Smooth muscle cell (in vitro differentiated cells): Measurements from ENCODE around the gene MARCHF10. TPM values are rescaled to one million over a fixed set of nuclear protein-coding genes. Genes with fewer than 3 reads are reported as not detected.

ENCODE experiments used
- DNase-seq: peaks from one replicate; lab custom pipeline; 2025; ENCODE audit not compliant: unreplicated experiment; lab: John Stamatoyannopoulos, UW
- H2AFZ ChIP-seq: fragments of 200-600 bp; sonication (generic); 2 replicates; pipeline ENCODE4 v1.6.0; 2016; ENCODE audit warnings: antibody characterized with exemption, low read depth, mild to moderate bottlenecking
- H3F3A ChIP-seq: fragments of 200-600 bp; sonication (generic); 2 replicates; pipeline ENCODE4 v1.6.0; 2017; ENCODE audit warnings: antibody characterized with exemption, low read depth
- H3K27ac ChIP-seq: fragments of 200-600 bp; sonication (generic); 2 replicates; pipeline ENCODE4 v1.5.1; 2016; ENCODE audit warnings: low read depth, mild to moderate bottlenecking
- H3K27me3 ChIP-seq: fragments of 200-600 bp; sonication (generic); 2 replicates; pipeline ENCODE4 v1.6.1; 2016; ENCODE audit warnings: low read depth, mild to moderate bottlenecking
- H3K36me3 ChIP-seq: fragments of 200-600 bp; sonication (generic); 2 replicates; pipeline ENCODE4 v1.5.1; 2016; ENCODE audit warnings: low read depth
- H3K4me1 ChIP-seq: fragments of 200-600 bp; sonication (generic); 2 replicates; pipeline ENCODE4 v1.5.1; 2016; ENCODE audit warnings: low read depth
- H3K4me2 ChIP-seq: fragments of 200-600 bp; sonication (generic); 2 replicates; pipeline ENCODE4 v1.6.0; 2016; ENCODE audit warnings: mild to moderate bottlenecking
- H3K4me3 ChIP-seq: fragments of 200-600 bp; sonication (generic); 2 replicates; pipeline ENCODE4 v1.5.1; 2016; ENCODE audit warnings: mild to moderate bottlenecking
- H3K79me2 ChIP-seq: fragments of 200-600 bp; sonication (generic); 2 replicates; pipeline ENCODE4 v1.6.0; 2016; ENCODE audit warnings: low read depth, mild to moderate bottlenecking
- H3K9ac ChIP-seq: fragments of 200-600 bp; sonication (generic); 2 replicates; pipeline ENCODE4 v1.6.0; 2016; ENCODE audit warnings: low read depth
- H3K9me3 ChIP-seq: fragments of 200-600 bp; sonication (generic); replicated peaks from 2 replicates; pipeline ENCODE4 v1.5.1; 2016; ENCODE audit warnings: low read depth
- H4K20me1 ChIP-seq: fragments of 200-600 bp; sonication (generic); 2 replicates; pipeline ENCODE4 v1.6.0; 2016; ENCODE audit warnings: low read depth
- WGBS: methylation state at CpG from one replicate; pipeline ENCODE4 v1.1.7; 2016; ENCODE audit warnings: low lambda C conversion rate; 5-methylcytosine and 5-hydroxymethylcytosine counted together
- polyA plus RNA-seq: library from polyadenylated mRNA; unstranded; fragments of >200 nt; fragmentation: Nextera tagmentation; extraction: Ambion mirVana; gene quantifications from 2 replicates; pipeline ENCODE4 v1.2.1, GENCODE V29; 2016
- total RNA-seq: library from RNA; depleted of rRNA; stranded (reverse); fragments of >200 nt; gene quantifications from 2 replicates; pipeline ENCODE4 v1.2.3, GENCODE V29; 2014
- TF ChIP-seq, protein P1 (sequence below): fragments of 200-600 bp; sonication (generic); IDR thresholded peaks from 2 replicates; pipeline ENCODE4 v1.5.1; 2017; ENCODE audit warnings: borderline replicate concordance, mild to moderate bottlenecking, antibody characterized with exemption; ENCODE audit not compliant: insufficient read depth, poor library complexity, severe bottlenecking

Gene MARCHF10
- total and polyA plus RNA-seq, 2 experiments from 2014 or later, result not detected

DNA sequence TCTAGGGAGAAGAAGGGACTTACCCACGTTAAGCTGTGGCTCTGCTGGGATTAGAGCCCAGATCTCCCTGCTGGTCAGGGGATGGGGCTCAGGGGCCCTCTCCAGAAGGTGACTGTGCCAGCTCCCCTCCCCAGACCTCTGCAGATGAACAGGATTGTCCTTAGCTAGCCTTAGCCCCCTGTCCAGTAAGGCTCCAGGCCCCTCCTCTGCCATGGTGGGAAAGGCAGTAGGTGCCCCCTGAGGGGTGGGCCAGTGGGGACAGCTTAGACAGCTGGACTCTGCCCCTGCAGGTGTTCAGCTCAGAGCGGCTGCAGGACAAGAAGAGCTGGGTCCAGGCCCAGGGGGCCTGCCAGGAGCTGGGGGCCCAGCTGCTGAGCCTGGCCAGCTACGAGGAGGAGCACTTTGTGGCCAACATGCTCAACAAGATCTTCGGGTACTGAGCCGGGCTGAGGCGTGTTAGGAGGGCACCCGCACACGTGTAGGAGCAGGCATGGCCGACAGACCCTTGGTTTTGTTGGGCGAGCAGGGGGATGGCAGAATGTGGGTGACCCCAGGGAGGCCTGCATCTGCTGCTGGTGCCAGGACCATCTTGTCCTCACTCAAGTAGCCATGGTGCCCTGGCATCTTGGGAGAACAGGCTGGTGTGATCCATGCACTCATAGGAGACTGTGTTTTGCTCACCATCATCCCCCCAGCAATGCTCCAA lies 129.7 kb downstream of the MARCHF10 start:
- Histone ChIP-seq H3K79me2 (no peaks in the 10 kb centered on the region), H3K27me3 (no peaks in the 10 kb centered on the region), H2AFZ (no peak overlapping the region), H3K4me2 (no peak overlapping the region), H3K4me3 (no peak overlapping the region), H3K27ac (no peak overlapping the region), H4K20me1 (peaks cover 66% of the 10 kb centered on the region), H3K9ac (no peak overlapping the region), H3F3A (no peaks in the 10 kb centered on the region), H3K36me3 (peaks cover 14% of the 10 kb centered on the region), H3K4me1 (no peaks in the 10 kb centered on the region), H3K9me3 (no peaks in the 10 kb centered on the region)
- 91% methylated on average over 10 of the region's 10 CpGs for WGBS
- no peak for DNase-seq
- TF ChIP-seq, protein P1, sequence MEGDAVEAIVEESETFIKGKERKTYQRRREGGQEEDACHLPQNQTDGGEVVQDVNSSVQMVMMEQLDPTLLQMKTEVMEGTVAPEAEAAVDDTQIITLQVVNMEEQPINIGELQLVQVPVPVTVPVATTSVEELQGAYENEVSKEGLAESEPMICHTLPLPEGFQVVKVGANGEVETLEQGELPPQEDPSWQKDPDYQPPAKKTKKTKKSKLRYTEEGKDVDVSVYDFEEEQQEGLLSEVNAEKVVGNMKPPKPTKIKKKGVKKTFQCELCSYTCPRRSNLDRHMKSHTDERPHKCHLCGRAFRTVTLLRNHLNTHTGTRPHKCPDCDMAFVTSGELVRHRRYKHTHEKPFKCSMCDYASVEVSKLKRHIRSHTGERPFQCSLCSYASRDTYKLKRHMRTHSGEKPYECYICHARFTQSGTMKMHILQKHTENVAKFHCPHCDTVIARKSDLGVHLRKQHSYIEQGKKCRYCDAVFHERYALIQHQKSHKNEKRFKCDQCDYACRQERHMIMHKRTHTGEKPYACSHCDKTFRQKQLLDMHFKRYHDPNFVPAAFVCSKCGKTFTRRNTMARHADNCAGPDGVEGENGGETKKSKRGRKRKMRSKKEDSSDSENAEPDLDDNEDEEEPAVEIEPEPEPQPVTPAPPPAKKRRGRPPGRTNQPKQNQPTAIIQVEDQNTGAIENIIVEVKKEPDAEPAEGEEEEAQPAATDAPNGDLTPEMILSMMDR, result no peak

DNA sequence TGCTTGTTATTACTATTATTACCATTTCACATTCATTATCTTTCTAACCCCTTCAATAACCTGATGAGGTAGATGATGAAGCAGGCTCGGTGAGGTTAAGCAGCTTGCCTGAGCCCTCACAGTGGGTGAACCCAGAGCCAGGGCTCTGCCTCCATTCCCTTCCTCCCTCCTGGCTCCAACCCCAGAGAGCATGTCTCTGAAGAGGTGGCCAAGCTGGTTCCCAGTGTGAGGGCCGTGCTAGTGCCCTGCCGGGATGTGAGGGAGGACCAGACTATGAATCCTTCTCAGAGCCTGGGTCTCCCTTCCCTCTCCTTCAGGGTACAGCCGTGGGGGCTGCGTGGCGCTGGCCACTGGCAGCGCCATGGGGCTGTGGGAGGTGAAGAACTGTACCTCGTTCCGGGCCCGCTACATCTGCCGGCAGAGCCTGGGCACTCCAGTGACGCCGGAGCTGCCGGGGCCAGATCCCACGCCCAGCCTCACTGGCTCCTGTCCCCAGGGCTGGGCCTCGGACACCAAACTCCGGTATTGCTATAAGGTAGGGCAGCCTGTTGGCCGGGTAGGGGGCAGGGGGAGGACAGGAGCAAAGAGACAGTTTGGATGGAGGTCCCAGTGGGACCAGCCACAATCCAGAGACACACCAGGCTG lies 131.0 kb downstream of the MARCHF10 start:
- Histone ChIP-seq H3K27me3 (no peaks in the 10 kb centered on the region), H3K9ac (no peak overlapping the region), H3K4me2 (no peak overlapping the region), H3F3A (no peaks in the 10 kb centered on the region), H2AFZ (no peak overlapping the region), H3K27ac (no peak overlapping the region), H3K36me3 (peaks cover 14% of the 10 kb centered on the region), H3K79me2 (no peaks in the 10 kb centered on the region), H3K4me3 (no peak overlapping the region), H4K20me1 (peaks cover 77% of the 10 kb centered on the region), H3K9me3 (no peaks in the 10 kb centered on the region), H3K4me1 (no peaks in the 10 kb centered on the region)
- TF ChIP-seq, protein P1, result no peak
- WGBS, result 99% methylated on average over 13 of the region's 18 CpGs
- no peak for DNase-seq

DNA sequence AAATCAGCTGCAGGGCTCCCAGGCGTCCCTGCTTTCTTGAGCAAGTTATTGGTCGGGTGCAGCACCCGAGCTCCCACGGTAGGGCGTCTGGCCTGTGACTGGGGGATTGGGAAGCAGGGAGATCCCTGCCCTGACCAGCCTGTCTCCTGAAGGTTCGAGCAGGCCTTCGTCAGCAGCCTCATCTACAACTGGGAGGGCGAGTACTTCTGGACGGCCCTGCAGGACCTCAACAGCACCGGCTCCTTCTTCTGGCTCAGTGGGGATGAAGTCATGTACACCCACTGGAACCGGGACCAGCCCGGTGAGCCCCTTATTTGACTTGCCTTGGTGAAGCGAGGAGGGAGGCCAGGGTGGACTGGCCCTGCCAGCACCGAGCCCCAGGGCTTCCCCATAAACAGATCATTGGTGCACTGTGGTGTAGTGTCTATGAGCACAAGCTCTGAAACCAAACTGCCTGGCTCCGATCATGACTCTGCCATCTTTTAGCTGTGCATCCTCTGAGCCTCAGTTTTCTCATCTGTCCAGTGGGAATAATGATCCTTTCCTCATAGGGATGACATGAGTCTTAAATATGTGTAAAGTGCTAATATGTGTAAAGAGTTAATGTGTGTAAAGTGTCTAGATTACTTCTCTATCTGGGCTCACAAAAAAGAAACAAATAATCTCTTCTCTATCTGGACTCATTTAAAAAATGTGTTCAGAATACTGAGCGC lies 131.7 kb downstream of the MARCHF10 start:
- Histone ChIP-seq H3F3A (no peaks in the 10 kb centered on the region), H2AFZ (no peak overlapping the region), H3K9ac (no peak overlapping the region), H4K20me1 (peaks cover 77% of the 10 kb centered on the region), H3K36me3 (peaks cover 14% of the 10 kb centered on the region), H3K9me3 (no peaks in the 10 kb centered on the region), H3K4me3 (no peak overlapping the region), H3K27ac (no peak overlapping the region), H3K4me2 (no peak overlapping the region), H3K27me3 (no peaks in the 10 kb centered on the region), H3K79me2 (no peaks in the 10 kb centered on the region), H3K4me1 (no peaks in the 10 kb centered on the region)
- WGBS, result 96% methylated on average over 16 of the region's 16 CpGs
- TF ChIP-seq, protein P1, result no peak
- DNase-seq, result no peak
